Measurements from ENCODE around the gene CRYGN.

- TF ChIP-seq CTCF (IDR thresholded peaks at IDR 0.05) (no peak), POLR2A (IDR thresholded peaks at IDR 0.05) (no peak)
These were observed 3.0 kb upstream of the CRYGN start for GRCh38 chr7:151442776-151443496.

All from esophagus squamous epithelium (tissue), 4 donors.